ENCODE measurements around the gene TRABD2B.

The TRABD2B gene

GRCh38 chr1:47849005-47849521 lies 148.1 kb downstream of the TRABD2B start:
- no peak for DNase-seq (ENCODE audit: low read depth, low spot score)
- TF ChIP-seq CTCF (IDR thresholded peaks at IDR 0.05; ENCODE audit: low read depth, low read length) = no peak
- in situ Hi-C loops (cut with HindIII; ENCODE audit: low sequenced_read_pairs) = no loop called here
- no peak overlapping the region for H3K4me3 ChIP-seq (ENCODE audit: low read depth, low read length)

- no peak overlapping the region for H3K4me3 ChIP-seq (ENCODE audit: low read depth, low read length)
- in situ Hi-C loops (cut with HindIII; ENCODE audit: low sequenced_read_pairs) = no loop called here
- DNase-seq (ENCODE audit: low read depth, low spot score) = no peak
- TF ChIP-seq CTCF (IDR thresholded peaks at IDR 0.05; ENCODE audit: low read depth, low read length) = no peak
Observed at GRCh38 chr1:47847763-47848162, 149.4 kb downstream of the TRABD2B start.

- TF ChIP-seq CTCF (IDR thresholded peaks at IDR 0.05; ENCODE audit: low read depth, low read length) = no peak
- DNase-seq (ENCODE audit: low read depth, low spot score) = no peak
- H3K4me3 ChIP-seq (ENCODE audit: low read depth, low read length) = no peak overlapping the region
- in situ Hi-C loops (cut with HindIII; ENCODE audit: low sequenced_read_pairs) = no loop called here
Observed at GRCh38 chr1:47844558-47844955, 152.6 kb downstream of the TRABD2B start.

- H3K4me3 ChIP-seq (ENCODE audit: low read depth, low read length) = no peak overlapping the region
- in situ Hi-C loops (cut with HindIII; ENCODE audit: low sequenced_read_pairs) = no loop called here
- no peak for DNase-seq (ENCODE audit: low read depth, low spot score)
- no peak for TF ChIP-seq CTCF (IDR thresholded peaks at IDR 0.05; ENCODE audit: low read depth, low read length)
Observed at GRCh38 chr1:47843781-47844557, 153.2 kb downstream of the TRABD2B start.

GRCh38 chr1:47843059-47843458 lies 154.1 kb downstream of the TRABD2B start:
- DNase-seq (ENCODE audit: low read depth, low spot score) = no peak
- no peak overlapping the region for H3K4me3 ChIP-seq (ENCODE audit: low read depth, low read length)
- in situ Hi-C loops (cut with HindIII; ENCODE audit: low sequenced_read_pairs) = no loop called here
- TF ChIP-seq CTCF (IDR thresholded peaks at IDR 0.05; ENCODE audit: low read depth, low read length) = no peak

GRCh38 chr1:47842228-47842919 lies 154.8 kb downstream of the TRABD2B start:
- no peak for TF ChIP-seq CTCF (IDR thresholded peaks at IDR 0.05; ENCODE audit: low read depth, low read length)
- no peak for DNase-seq (ENCODE audit: low read depth, low spot score)
- in situ Hi-C loops (cut with HindIII; ENCODE audit: low sequenced_read_pairs) = no loop called here
- H3K4me3 ChIP-seq (ENCODE audit: low read depth, low read length) = no peak overlapping the region

Data from astrocyte of the spinal cord (primary cell).